ENCODE data around the gene FAM89A.
"Not testable (repeated sequence)": the region's sequence is repeated elsewhere in the genome, so short reads cannot be mapped to it uniquely, and the experiment has no call there.

Gene FAM89A

GRCh38 chr1:231055271-231055670, 15.2 kb upstream of the FAM89A start:
- no peak for DNase-seq

GRCh38 chr1:231053493-231054162, 13.6 kb upstream of the FAM89A start:
- no peak for DNase-seq

- DNase-seq = no peak
Observed at GRCh38 chr1:231052777-231053176, 12.7 kb upstream of the FAM89A start.

- DNase-seq = not testable (repeated sequence)
Observed at GRCh38 chr1:231050932-231051331, 10.9 kb upstream of the FAM89A start.

- DNase-seq = no peak
Observed at GRCh38 chr1:231050395-231050794, 10.3 kb upstream of the FAM89A start.

- no peak for DNase-seq
Observed at GRCh38 chr1:231049121-231049979, 9.3 kb upstream of the FAM89A start.

GRCh38 chr1:231048419-231048818, 8.4 kb upstream of the FAM89A start:
- DNase-seq = not testable (repeated sequence)

- not testable (repeated sequence) for DNase-seq
Observed at GRCh38 chr1:231047529-231047928, 7.5 kb upstream of the FAM89A start.

GRCh38 chr1:231046730-231047395, 6.8 kb upstream of the FAM89A start:
- DNase-seq = no peak

GRCh38 chr1:231045921-231046729, 6.1 kb upstream of the FAM89A start:
- DNase-seq = not testable (repeated sequence)

GRCh38 chr1:231045286-231045685, 5.2 kb upstream of the FAM89A start:
- DNase-seq = no peak

- DNase-seq = no peak
Observed at GRCh38 chr1:231044588-231044987, 4.5 kb upstream of the FAM89A start.

GRCh38 chr1:231041719-231042261, 1.7 kb upstream of the FAM89A start:
- DNase-seq = peak in 1 of 2 experiments; percentile 34

- no peak for DNase-seq
Observed at GRCh38 chr1:231040800-231041718, 1.0 kb upstream of the FAM89A start.

GRCh38 chr1:231039161-231040018, 664 bp downstream of the FAM89A start:
- peak; percentile 34 to 38 for DNase-seq

- no peak for DNase-seq
Observed at GRCh38 chr1:231037585-231038517, 2.2 kb downstream of the FAM89A start.

GRCh38 chr1:231036416-231036815, 3.6 kb downstream of the FAM89A start:
- no peak for DNase-seq

GRCh38 chr1:231035799-231036198, 4.3 kb downstream of the FAM89A start:
- no peak for DNase-seq

GRCh38 chr1:231032963-231033362, 7.1 kb downstream of the FAM89A start:
- no peak for DNase-seq

All from stimulated activated CD4-positive, alpha-beta T cell treated with anti-CD3 and anti-CD28 coated beads, Interleukin-4, amount 100 ng/mL, for 4 hours (primary cell).